ENCODE results near the gene CRY2.

The CRY2 gene

GRCh38 chr11:45848654-45849081 lies 1.4 kb downstream of the CRY2 start:
- no peak for DNase-seq (ENCODE audit: low read depth in 2 of 2)

GRCh38 chr11:45850446-45850845 lies 3.2 kb downstream of the CRY2 start:
- DNase-seq (ENCODE audit: low read depth in 2 of 2) = no peak

GRCh38 chr11:45851228-45851627 lies 4.0 kb downstream of the CRY2 start:
- DNase-seq (ENCODE audit: low read depth in 2 of 2) = no peak

DNA sequence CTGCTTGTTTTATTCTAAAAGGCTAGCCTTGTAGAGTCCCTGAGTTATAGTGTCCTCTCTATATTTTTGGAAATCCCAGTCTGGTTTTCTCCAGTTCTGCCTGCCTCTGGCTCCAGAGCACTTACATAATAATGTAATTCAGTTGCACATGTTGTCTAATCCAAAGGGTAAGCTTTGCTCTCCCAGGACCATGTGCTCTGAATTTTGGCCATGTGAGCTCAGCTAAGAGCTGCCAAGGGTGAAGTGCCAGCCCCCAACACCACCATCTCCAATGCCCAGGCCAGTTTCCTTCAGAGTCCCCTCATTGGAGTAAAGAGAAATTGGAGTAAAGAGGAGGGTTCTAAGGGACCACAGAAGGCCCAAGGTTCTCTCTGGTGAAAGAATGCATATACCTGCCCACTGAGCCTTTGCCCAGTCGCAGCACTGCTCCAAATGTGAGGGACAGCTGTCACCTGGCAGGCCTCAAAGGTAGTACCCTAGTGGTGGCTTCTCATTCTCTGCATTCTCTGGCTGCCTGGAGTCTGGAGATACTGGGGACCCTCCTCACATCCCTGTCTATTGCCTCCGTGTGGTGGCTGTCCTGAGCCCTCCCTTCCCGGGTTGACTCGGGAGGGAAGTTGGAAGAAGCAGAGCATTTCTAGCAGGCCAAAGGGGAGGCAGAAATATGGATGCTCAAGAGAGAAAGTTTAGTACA lies 4.9 kb downstream of the CRY2 start:
- DNase-seq (ENCODE audit: low read depth in 2 of 2) = no peak

- no peak for DNase-seq (ENCODE audit: low read depth in 2 of 2)
Measured at GRCh38 chr11:45852712-45853101, 5.4 kb downstream of the CRY2 start.

DNA sequence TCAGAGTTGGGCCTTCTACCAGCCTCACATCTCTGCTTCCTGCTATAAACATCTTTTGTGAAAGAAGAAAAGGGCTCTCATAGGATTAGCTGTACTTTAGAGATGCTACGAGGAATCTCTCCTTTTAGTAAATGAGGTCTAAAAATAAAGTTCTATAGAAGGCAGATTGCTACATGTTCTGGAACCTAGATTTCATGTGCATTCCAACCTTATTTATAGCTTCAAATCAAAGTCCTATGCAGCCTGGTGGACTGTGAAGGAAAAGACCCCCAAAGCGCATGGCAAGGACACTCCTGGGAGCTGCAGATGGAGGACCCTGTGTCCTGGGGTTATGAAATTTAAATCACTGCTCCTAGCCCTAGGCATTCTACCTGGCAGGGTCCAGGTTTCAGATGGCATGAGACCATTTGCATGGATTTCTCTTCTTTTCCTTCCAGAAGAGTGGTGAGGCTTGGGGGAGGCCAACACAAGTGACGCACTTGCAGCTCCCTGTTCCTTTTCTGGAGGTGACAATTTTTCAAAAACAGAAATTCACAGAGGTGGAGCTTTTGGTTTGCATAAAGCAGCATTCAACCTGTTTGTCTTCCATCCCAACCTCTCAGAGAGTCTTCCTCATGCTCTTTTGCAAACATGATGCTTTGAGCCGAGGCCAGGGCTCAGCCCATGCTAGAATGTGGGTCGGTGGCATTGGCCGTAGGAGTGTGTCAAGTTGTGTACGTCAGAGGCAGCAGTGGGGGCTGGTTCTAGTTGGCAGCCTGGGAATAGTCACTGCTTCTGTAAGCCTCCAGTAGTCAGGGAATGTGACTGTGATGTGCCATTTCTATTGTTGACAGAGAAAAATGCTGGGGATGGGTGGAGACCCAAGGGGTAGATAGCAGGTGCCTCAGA lies 6.3 kb downstream of the CRY2 start:
- DNase-seq (ENCODE audit: low read depth in 2 of 2) = no peak

GRCh38 chr11:45855308-45855707 lies 8.0 kb downstream of the CRY2 start:
- no peak for DNase-seq (ENCODE audit: low read depth in 2 of 2)

DNA sequence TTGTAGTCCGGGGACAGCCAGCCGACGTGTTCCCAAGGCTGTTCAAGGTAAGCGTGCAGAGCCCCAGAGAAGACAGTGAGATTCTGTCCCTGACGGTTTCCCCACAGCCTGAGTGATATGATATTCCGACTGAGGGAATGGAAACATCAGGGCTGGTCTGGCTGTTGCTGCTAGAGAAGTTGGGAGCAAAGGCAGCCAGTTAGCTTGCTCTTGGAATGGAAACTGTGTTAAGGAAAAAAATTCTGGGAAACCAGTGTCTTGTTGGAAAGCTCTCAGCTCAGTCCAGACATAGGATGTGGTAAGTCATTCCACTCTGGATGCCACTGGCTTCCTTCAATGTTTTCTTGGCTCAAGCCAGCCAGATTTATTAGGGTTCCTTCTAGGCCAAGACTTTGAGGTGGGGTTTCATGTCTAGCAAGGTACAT lies 8.8 kb downstream of the CRY2 start:
- no peak for DNase-seq (ENCODE audit: low read depth in 2 of 2)

- DNase-seq (ENCODE audit: low read depth in 2 of 2) = no peak
Measured at GRCh38 chr11:45857961-45858474, 10.7 kb downstream of the CRY2 start.

DNA sequence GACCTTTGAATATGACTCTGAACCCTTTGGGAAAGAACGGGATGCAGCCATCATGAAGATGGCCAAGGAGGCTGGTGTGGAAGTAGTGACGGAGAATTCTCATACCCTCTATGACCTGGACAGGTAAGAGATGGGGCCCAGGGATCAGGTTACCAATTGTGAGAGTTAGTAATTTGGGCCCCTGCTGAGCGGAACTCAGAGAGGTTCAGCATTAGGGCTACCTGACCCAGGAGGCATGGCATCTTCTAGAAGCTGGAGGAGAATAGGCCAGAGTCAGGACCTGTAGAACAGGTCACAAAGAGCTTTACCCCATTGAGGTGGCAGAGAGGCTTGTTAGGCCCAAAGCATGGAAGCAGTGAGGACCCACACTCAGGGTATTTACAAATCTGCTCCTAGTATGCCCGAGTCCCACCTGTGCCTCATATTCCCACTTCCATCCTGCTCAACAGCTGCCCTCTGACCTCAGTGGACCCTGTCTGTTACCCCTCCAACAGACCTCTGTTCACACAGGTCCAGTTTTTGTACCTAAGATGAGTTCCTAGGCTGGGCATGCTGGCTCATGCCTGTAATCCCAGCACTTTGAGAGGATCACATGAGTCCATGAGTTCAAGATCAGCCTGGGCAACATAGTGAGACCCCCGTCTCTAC lies 11.6 kb downstream of the CRY2 start:
- DNase-seq (ENCODE audit: low read depth in 2 of 2) = no peak

GRCh38 chr11:45859661-45860140 lies 12.4 kb downstream of the CRY2 start:
- no peak for DNase-seq (ENCODE audit: low read depth in 2 of 2)

DNA sequence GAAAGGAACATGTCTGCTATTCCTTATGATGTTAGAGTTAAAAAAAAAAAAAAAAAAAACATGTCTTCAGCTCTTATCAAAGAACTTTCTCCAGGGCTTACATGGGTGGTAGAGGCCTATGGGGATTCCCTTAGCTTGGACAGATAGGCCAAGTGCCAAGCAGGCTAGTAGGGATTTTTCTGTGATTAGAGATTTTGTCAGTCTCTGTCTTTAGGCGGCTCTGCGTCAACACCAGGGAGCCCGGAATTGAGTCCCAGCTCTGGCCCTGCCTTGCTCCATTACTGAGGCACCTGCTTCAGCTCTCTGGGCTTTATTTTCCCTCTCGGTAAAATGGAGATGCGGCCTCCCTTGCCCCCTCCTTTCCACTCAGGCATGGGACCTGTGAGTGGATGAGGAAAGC lies 13.1 kb downstream of the CRY2 start:
- DNase-seq (ENCODE audit: low read depth in 2 of 2) = no peak

GRCh38 chr11:45860764-45861510 lies 13.7 kb downstream of the CRY2 start:
- no peak for DNase-seq (ENCODE audit: low read depth in 2 of 2)

DNA sequence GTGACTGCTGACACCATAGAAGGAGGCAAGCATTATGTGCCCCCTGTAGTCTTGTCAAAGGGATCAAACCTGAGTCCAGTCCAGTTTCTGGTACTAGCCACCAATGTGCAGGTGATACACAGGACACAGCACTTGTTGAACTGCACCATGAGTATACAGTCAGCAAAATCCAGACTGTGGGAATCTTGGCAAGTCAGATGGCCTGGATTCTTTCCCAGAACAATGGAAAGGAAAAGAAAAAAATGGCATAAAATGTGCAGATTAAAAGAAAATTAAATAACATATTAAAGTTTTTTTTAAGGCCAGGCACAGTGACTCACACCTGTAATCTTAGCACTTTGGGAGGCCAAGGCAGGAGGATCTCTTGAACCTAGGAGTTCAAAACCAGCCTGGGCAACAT lies 16.8 kb downstream of the CRY2 start:
- DNase-seq (ENCODE audit: low read depth in 2 of 2) = no peak

DNA sequence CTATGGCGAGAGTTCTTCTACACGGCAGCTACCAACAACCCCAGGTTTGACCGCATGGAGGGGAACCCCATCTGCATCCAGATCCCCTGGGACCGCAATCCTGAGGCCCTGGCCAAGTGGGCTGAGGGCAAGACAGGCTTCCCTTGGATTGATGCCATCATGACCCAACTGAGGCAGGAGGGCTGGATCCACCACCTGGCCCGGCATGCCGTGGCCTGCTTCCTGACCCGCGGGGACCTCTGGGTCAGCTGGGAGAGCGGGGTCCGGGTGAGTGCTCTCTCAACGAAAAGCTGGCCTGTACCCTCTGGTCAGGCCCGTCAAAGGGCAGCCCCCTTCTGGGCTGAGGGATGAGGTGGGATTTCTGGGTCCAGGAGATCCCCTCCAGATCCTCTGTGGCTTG lies 22.3 kb downstream of the CRY2 start:
- no peak for DNase-seq (ENCODE audit: low read depth in 2 of 2)

DNA sequence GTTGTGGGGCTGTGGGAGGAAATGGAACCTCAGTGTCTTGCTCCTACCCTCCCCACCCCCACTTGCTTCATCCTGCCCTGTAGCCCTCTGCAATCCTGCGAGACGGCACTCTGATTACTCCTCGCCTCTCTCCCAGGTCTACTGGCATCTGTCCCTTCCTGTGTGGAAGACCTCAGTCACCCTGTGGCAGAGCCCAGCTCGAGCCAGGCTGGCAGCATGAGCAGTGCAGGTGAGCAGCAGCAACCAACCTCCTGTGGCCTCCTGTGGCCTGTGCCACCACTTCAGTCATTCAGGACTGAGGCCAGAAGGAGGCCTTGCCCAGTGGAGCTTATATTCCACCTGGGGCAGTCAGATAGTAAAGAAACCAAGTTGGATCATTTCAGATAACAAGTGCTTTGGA lies 23.4 kb downstream of the CRY2 start:
- no peak for DNase-seq (ENCODE audit: low read depth in 2 of 2)

DNA sequence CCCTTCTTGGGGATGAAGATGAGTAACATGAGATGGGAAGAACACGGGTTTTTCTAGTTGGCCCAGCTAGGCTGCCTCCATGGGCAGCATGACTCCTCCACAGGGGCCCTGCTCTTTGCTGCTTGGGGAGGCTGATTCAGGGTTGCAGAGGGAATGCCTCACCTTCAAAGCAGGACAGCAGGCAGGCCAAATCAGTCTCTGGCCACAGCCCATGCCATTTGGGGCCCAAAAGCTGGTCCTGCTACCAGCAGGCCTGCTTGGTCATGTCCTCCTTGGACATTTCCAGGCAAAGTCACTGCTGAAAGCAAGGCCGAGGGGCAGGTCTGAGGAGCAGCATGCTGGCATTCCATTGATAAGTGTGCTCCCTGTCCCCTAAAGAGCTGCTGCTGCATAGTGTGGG lies 24.4 kb downstream of the CRY2 start:
- no peak for DNase-seq (ENCODE audit: low read depth in 2 of 2)

DNA sequence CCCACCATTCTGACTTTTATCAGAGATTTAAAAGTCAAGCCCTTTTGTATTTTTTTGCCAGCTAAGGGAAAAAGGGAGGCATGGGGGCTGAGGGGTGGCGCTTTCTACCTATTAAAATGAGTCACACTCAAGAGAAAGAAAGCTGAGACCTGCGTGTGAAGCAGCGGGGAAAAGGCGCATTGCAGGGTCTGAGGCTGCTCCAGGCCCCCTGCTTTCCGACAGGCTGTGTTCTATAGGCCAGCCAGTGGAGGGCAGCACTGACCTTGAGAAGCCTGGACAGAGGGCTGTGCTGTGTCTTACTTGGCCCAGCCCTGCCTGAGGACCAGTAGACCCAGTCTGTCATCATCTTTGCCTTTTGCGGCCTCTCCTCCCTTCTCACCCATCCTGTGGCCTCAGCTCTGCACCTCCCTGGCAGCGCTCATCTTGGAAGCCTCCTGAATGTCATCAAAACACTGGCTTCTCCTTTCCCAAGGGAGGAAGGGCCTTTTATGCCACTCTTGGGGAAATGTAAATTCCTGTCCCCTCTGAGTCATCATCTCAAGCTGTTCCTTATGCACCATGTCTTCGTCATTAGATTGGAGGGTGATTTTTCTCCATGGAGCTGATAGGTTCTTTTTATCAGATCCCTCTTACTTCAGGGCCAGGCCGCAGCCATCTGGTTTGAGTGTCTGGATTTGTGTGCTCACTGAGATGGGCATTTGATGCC lies 25.5 kb downstream of the CRY2 start:
- no peak for DNase-seq (ENCODE audit: low read depth in 2 of 2)

- DNase-seq (ENCODE audit: low read depth in 2 of 2) = no peak
Measured at GRCh38 chr11:45876401-45876800, 29.1 kb downstream of the CRY2 start.

DNA sequence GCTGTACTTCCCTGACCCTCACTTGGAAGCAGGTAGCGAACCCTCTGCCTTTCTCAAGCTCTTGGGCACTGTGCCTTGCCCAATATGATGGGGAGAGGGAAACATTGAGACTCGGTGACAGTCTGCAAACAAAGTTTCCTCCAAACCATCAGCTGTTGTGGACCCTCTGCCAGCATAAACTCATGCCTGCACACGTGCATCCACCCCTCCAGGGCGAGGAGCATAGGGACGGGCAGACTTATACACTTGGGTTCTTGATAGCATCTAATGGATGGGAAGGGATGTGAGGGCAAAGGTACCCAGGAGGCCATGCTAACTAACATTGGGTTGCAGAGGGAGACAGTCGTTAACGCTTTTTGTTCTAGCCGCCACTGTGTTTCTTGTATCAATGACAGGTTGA lies 29.9 kb downstream of the CRY2 start:
- no peak for DNase-seq (ENCODE audit: low read depth in 2 of 2)

GRCh38 chr11:45877845-45878244 lies 30.6 kb downstream of the CRY2 start:
- no peak for DNase-seq (ENCODE audit: low read depth in 2 of 2)
